ENCODE results near the gene ZNF229.
A peak's percentile ranks its signal among the peaks of the same experiment; 100 is the strongest.

ZNF229 gene

DNA sequence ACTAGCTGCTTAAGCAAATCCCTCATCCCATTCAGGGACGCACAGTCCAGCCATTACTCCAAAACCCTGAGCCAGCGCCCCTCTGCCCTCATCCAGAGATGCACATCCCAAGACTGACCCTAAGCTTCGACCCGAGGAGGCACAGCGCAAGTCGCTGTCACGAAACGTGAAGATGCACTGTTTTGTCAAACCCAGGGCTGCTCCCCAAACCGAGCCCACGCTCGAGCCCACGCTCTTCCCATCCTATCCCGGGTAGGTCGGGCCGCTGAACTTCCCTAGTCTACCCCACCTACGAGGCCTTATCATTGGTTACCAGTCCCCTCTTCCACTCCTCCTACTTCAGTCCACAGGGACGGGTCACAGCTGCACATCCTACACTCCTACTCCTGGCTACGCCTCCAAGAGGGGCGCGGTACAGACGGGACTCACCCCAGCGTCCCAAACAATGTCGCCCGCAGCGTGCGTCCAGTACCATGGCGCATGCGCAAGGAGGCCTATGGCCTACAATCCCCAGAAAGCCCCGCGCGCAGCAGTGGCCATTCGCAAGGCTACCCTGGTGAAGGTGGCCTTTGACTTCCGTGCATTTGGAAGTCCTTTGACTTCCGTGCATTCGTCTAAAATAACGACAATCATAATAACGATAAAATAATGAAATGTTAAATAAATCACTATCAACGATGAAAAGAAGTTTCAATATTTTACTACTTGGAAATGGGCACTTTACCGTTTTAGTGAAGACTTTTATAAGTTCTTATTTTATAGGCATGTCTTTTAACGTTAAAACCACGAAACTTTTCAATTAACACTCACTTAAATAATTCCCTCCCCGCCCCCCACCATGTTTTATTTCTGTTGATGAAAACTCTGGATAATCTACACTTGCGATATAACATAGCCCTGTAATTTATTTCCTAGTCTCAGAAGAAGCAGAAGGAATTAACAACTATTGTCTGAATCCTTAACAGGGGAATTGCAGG, 46.8 kb downstream of the ZNF229 start, which contains the start of gene ZNF285:
Gene ZNF285 (minus strand): TSS at position 470 of the 977 bp plus-strand sequence. CDS start 4,395 bp downstream, outside the sequence.
- TF ChIP-seq SIN3A (IDR thresholded peaks at IDR 0.05; ENCODE audit: borderline replicate concordance, insufficient read depth, low read length) (peak; percentile 49; the same call in 1 of the 2 replicates), FOXP2 (optimal IDR thresholded peaks at IDR 0.05; ENCODE audit: borderline replicate concordance, extremely low read depth, extremely low read length, insufficient read depth) (peak; percentile 64), POLR2AphosphoS5 (IDR thresholded peaks at IDR 0.05; ENCODE audit: low read depth, low read length) (0 out of 2 replicates have a peak, but pooled peaks have one; percentile 39), TAF1 (IDR thresholded peaks at IDR 0.05; ENCODE audit: borderline replicate concordance, insufficient read depth, low read length) (no peak)
- TF ChIP-seq, protein P1, sequence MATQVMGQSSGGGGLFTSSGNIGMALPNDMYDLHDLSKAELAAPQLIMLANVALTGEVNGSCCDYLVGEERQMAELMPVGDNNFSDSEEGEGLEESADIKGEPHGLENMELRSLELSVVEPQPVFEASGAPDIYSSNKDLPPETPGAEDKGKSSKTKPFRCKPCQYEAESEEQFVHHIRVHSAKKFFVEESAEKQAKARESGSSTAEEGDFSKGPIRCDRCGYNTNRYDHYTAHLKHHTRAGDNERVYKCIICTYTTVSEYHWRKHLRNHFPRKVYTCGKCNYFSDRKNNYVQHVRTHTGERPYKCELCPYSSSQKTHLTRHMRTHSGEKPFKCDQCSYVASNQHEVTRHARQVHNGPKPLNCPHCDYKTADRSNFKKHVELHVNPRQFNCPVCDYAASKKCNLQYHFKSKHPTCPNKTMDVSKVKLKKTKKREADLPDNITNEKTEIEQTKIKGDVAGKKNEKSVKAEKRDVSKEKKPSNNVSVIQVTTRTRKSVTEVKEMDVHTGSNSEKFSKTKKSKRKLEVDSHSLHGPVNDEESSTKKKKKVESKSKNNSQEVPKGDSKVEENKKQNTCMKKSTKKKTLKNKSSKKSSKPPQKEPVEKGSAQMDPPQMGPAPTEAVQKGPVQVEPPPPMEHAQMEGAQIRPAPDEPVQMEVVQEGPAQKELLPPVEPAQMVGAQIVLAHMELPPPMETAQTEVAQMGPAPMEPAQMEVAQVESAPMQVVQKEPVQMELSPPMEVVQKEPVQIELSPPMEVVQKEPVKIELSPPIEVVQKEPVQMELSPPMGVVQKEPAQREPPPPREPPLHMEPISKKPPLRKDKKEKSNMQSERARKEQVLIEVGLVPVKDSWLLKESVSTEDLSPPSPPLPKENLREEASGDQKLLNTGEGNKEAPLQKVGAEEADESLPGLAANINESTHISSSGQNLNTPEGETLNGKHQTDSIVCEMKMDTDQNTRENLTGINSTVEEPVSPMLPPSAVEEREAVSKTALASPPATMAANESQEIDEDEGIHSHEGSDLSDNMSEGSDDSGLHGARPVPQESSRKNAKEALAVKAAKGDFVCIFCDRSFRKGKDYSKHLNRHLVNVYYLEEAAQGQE (IDR thresholded peaks at IDR 0.05; ENCODE audit: insufficient read depth in 1 of 2, low read depth in 2 of 2, low read length in 2 of 2), result no peak

Data from PFSK-1 (cell line).